GM10847 (cell line): ENCODE data around the gene MST1.
A peak's percentile ranks its signal among the peaks of the same experiment; 100 is the strongest.

Source experiments
- POLR2A ChIP-seq: IDR thresholded peaks from 2 replicates; pipeline ENCODE4 v1.6.1; 2011; ENCODE audit not compliant: insufficient read length; ENCODE audit errors: extremely low read depth

The MST1 gene

DNA sequence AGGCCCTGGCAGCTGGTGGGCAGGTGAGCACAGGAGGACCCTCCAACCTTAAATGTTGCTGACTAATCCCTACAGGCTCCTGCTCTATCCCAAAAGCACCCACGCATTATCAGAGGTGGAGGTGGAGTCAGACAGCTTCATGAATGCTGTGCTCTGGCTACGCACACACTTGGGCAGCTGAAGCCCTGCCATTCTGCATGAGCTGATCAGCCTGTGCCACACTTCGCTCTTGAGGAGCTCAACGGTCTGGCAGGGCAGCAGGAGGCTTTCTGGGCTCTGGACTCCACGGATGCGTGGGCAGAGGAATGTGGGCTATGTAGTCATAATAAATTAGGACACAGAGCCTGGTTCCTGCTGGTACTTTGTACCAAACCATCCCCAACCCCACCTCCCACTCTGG, 6.1 kb downstream of the MST1 start:
- TF ChIP-seq POLR2A: no peak

GRCh38 chr3:49681543-49681942, 7.7 kb downstream of the MST1 start:
- TF ChIP-seq POLR2A: no peak

DNA sequence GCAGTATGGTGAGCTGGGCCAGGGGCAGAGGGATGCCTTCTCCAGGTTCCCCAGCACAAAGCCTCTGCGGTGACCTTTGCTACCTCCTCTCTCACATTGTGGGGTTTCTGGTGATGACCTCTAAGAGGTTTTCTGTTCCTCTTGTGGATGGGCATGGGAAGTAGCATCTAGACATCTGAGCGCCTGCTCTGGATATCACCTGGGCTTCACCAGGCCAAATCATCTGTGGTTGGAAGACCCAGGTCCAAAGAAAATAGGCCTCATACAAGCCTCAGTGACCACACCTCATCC, 8.1 kb downstream of the MST1 start:
- TF ChIP-seq POLR2A: no peak

DNA sequence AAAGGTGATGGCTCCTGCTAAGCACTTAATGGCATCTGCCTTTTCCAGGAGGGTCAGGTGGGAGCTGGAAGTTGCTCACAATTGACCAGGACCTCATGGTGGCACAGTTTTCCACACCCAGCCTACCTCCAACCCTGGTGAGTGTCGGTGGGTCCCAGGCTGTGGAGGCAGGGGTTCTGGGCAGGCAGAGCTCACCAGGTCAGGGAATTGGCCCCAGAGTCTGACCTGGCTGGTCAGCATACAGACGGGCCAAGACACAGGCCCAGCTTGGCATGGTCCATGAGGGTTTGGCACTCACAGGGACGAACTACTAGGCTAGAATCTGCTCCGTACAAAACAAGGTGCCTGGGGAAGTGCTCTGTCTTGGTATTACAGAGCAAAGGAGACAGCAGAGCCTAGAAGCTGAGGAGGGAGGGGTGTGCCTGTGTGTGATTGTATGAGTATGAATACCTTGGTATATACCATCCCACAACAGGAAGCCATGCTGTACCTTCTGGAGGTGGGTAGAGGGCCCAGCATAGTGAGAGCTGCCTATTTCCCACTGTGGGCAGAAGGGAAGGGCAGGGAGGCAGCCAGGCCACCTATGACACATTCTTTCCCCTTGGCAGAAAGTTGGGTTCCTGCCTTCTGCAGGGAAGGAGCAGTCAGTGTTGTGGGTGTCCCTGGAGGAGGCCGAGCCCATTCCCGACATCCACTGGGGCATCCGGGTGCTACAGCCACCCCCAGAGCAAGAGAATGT, 8.6 kb downstream of the MST1 start:
- no peak for TF ChIP-seq POLR2A

DNA sequence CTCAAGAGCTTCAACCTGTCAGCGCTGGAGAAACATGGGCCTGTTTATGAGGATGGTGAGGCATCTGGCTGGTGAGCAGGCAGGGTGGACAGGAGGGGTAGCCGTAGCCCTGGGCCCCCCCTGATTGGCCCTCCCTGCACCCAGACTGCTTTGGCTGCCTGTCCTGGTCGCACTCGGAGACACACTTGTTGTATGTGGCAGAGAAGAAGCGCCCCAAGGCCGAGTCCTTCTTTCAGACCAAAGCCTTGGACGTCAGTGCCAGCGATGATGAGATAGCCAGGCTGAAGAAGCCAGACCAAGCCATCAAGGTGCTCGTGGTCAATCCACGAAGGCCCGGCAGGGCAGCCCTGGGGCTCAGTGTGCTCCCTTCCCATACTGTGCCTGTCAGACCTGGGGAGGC, 13.4 kb downstream of the MST1 start:
- TF ChIP-seq POLR2A: no peak

GRCh38 chr3:49674497-49674983, 14.7 kb downstream of the MST1 start:
- TF ChIP-seq POLR2A: no peak

- peak; percentile 92 for TF ChIP-seq POLR2A
These were observed 15.4 kb downstream of the MST1 start, which contains the start of gene APEH for GRCh38 chr3:49673715-49674496. Gene APEH, plus strand, starts transcription at chr3:49674351. Its CDS starts 51 bp downstream, at chr3:49674402.

GRCh38 chr3:49673121-49673714, 16.1 kb downstream of the MST1 start:
- TF ChIP-seq POLR2A: no peak

DNA sequence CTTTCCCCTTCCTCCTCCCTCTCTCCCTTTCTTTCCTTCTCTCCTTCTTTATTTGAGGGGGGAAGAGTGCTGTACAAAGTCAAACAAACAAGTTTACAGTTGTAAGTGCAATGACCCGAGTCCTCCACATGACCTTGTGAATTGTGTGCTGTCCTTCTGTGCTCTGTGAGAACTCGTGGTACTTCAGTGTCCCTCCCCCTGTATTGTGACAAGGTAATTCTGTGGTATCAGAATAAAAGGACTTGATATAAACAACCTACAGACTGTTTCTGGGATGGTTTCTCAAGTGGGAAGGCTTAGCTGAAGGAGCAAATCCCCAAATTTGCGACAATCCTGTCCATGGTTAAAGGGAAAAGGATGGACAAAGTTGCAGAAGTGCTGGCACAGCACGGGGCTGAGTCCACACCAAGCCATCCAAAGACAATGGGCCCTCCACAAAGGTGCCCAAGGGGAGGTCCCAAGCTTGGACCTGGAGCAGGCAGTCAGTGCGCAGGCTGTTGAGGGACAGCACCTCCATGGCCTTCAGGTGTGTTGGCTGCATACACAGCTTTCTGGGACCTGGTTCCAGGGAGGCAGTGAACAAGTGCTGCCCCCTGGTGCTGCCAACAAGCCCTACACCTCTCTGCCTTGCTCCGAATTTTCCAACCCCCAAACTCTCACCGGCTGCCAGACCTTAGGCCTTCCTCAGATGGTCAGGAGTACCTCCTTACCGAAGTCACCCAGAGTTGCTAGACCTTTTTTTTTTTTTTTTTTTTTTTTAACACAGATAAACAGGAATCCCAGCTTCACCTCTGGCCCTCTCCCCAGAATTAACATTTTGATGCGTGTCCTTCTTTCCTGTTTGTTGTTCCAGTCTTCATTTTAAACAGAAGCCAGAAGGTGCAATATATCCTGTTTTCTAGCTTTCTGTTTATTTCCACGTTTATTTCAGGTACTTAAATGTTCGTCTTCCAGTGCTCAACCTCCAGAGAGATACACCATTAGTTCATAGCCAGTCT, 17.7 kb downstream of the MST1 start:
- no peak for TF ChIP-seq POLR2A

DNA sequence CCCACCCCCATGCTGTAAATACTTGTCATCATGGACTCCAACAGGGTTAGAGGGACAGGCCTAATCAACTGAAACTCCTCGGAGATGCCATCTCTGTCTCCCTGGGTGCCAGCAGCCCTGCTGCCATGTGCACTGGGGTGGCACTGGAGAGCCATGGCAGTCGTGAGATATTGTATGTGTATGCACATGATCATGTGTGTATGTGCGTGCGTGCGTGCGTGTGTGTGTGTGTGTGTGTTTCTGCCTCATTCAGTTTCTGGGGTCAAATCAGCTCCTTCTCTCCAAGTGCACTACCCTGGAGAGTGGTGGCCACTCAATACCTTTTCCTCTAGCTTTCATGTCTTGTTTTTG, 18.4 kb downstream of the MST1 start:
- no peak for TF ChIP-seq POLR2A

GRCh38 chr3:49669352-49669751, 19.9 kb downstream of the MST1 start:
- no peak for TF ChIP-seq POLR2A

GRCh38 chr3:49668861-49669260, 20.4 kb downstream of the MST1 start:
- TF ChIP-seq POLR2A: no peak

- TF ChIP-seq POLR2A: no peak
These were observed 20.9 kb downstream of the MST1 start for GRCh38 chr3:49668414-49668797.

- no peak for TF ChIP-seq POLR2A
These were observed 21.4 kb downstream of the MST1 start for GRCh38 chr3:49667701-49668413.
